Caco-2 (cell line): ENCODE data around the gene ACAD11. TPM values are rescaled to one million over a fixed set of nuclear protein-coding genes. Genes with fewer than 3 reads are reported as not detected.

Experiments
- BruUV-seq: library from RNA; stranded (reverse); fragments of 400-500 nt; replicated peaks from 2 replicates; lab custom pipeline; 2021; lab: Mats Ljungman, UMichigan
- CTCF ChIA-PET: fragments of 300-600 bp; sonication (Branson Sonifier 250); formaldehyde crosslinking; loops from one replicate; lab custom pipeline; 2022; ENCODE audit warnings: antibody characterized with exemption; lab: Charles Lee
- POLR2A ChIA-PET: fragments of 300-600 bp; sonication (Branson Sonifier 250); formaldehyde crosslinking; loops from one replicate; lab custom pipeline; 2022; ENCODE audit warnings: antibody characterized with exemption; lab: Charles Lee
- DNase-seq, 2 experiments: peaks; one replicate each; pipeline versions ENCODE4 v3.0.0 to v3.0.0-alpha.2; 2020 to 2022
- H3K27me3 ChIP-seq: replicated peaks from 2 replicates; pipeline ENCODE4 v1.6.0; 2011; ENCODE audit warnings: low read length; ENCODE audit not compliant: control insufficient read depth, insufficient read depth
- H3K36me3 ChIP-seq: 2 replicates; pipeline ENCODE4 v1.5.1; 2011; ENCODE audit warnings: low read length; ENCODE audit not compliant: control insufficient read depth, insufficient read depth
- H3K4me1 ChIP-seq: fragments of 250-450 bp; sonication (Bioruptor Pico); 2 replicates; pipeline ENCODE4 v1.5.1; 2020; ENCODE audit warnings: mild to moderate bottlenecking
- H3K4me3 ChIP-seq: 2 replicates; pipeline ENCODE4 v1.5.1; 2011; ENCODE audit warnings: low read depth, mild to moderate bottlenecking, control low read depth, low read length
- H3K9me3 ChIP-seq: fragments of 250-450 bp; sonication (Bioruptor Pico); 2 replicates; pipeline ENCODE4 v1.5.1; 2020; ENCODE audit warnings: mild to moderate bottlenecking, moderate library complexity
- H3K27ac Mint-ChIP-seq: one replicate; pipeline ENCODE4 v1.8.0; 2022; ENCODE audit warnings: mixed read lengths; ENCODE audit not compliant: unreplicated experiment
- H3K27me3 Mint-ChIP-seq: one replicate; pipeline ENCODE4 v1.8.0; 2022; ENCODE audit warnings: mixed read lengths; ENCODE audit not compliant: insufficient read depth, unreplicated experiment
- H3K36me3 Mint-ChIP-seq: one replicate; pipeline ENCODE4 v1.8.0; 2022; ENCODE audit warnings: mild to moderate bottlenecking, mixed read lengths; ENCODE audit not compliant: insufficient read depth, unreplicated experiment
- H3K4me1 Mint-ChIP-seq: one replicate; pipeline ENCODE4 v1.8.0; 2022; ENCODE audit warnings: low read depth, mixed read lengths; ENCODE audit not compliant: unreplicated experiment
- H3K4me3 Mint-ChIP-seq: one replicate; pipeline ENCODE4 v1.8.0; 2022; ENCODE audit warnings: mild to moderate bottlenecking, moderate library complexity, mixed read lengths; ENCODE audit not compliant: unreplicated experiment
- H3K9me3 Mint-ChIP-seq: one replicate; pipeline ENCODE4 v1.8.0; 2022; ENCODE audit warnings: mixed read lengths; ENCODE audit not compliant: unreplicated experiment
- intact Hi-C: fragments of 100-400 bp; cut with micrococcal nuclease; formaldehyde crosslinking; loops from one replicate; pipeline ENCODE4 v1.10.0; 2022; ENCODE audit not compliant: unreplicated experiment
- total RNA-seq: library from RNA; stranded (reverse); gene quantifications from 2 replicates; pipeline ENCODE4 v1.2.3, GENCODE V29; 2022
- TF ChIP-seq, protein P1 (sequence below), 2 experiments: fragments of 200-600 bp in 1 of 2; IDR thresholded peaks; 1 replicate in 1 of 2; 2 replicates in 1 of 2; pipeline versions ENCODE4 v1.5.1 to v1.8.0; 2011 to 2022; ENCODE audit warnings: antibody characterized with exemption in 1 of 2, control low read depth in 1 of 2, inconsistent platforms in 1 of 2, low read depth in 1 of 2, low read length in 1 of 2, mild to moderate bottlenecking in 1 of 2, moderate library complexity in 1 of 2; ENCODE audit not compliant: insufficient read depth in 1 of 2, severe bottlenecking in 1 of 2, unreplicated experiment in 1 of 2

The ACAD11 gene
- total RNA-seq, 1 experiment from 2014 or later: 33.0 TPM

DNA sequence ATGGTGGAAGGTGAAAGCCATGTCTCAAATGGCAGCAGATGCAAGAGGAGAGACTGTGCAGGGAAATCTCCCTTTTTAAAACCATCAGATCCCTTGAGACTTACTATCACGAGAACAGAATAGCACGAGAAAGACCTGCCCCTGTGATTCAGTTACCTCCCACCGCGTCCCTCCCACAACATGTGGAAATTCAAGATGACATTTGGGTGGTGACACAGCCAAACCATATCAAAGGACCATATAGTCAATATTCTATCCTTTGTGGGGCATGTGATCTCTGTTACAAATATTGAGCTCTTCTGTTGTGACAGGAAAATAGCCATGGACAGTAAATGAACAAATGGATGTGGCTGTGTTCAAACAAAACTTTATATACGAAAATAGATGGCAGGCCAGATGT, 139.7 kb downstream of the ACAD11 start:
- TF ChIP-seq, protein P1, sequence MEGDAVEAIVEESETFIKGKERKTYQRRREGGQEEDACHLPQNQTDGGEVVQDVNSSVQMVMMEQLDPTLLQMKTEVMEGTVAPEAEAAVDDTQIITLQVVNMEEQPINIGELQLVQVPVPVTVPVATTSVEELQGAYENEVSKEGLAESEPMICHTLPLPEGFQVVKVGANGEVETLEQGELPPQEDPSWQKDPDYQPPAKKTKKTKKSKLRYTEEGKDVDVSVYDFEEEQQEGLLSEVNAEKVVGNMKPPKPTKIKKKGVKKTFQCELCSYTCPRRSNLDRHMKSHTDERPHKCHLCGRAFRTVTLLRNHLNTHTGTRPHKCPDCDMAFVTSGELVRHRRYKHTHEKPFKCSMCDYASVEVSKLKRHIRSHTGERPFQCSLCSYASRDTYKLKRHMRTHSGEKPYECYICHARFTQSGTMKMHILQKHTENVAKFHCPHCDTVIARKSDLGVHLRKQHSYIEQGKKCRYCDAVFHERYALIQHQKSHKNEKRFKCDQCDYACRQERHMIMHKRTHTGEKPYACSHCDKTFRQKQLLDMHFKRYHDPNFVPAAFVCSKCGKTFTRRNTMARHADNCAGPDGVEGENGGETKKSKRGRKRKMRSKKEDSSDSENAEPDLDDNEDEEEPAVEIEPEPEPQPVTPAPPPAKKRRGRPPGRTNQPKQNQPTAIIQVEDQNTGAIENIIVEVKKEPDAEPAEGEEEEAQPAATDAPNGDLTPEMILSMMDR (IDR thresholded peaks at IDR 0.05; ENCODE audit: insufficient read depth in 1 of 2, low read depth in 1 of 2, low read length in 1 of 2, severe bottlenecking in 1 of 2, unreplicated experiment in 1 of 2): no peak
- Mint-ChIP-seq H3K27ac (no peak overlapping the region), H3K4me3 (no peak overlapping the region), H3K9me3 (no peaks in the 10 kb centered on the region), H3K27me3 (no peaks in the 10 kb centered on the region), H3K36me3 (peaks cover 49% of the 10 kb centered on the region), H3K4me1 (no peaks in the 10 kb centered on the region)
- Histone ChIP-seq H3K4me3 (no peak overlapping the region), H3K4me1 (no peaks in the 10 kb centered on the region), H3K36me3 (no peaks in the 10 kb centered on the region), H3K27me3 (no peaks in the 10 kb centered on the region), H3K9me3 (no peaks in the 10 kb centered on the region)
- ChIA-PET POLR2A (no interaction called here), CTCF (no interaction called here)
- BruUV-seq: no TSS peak
- no peak for DNase-seq
- intact Hi-C loops: no loop called here

DNA sequence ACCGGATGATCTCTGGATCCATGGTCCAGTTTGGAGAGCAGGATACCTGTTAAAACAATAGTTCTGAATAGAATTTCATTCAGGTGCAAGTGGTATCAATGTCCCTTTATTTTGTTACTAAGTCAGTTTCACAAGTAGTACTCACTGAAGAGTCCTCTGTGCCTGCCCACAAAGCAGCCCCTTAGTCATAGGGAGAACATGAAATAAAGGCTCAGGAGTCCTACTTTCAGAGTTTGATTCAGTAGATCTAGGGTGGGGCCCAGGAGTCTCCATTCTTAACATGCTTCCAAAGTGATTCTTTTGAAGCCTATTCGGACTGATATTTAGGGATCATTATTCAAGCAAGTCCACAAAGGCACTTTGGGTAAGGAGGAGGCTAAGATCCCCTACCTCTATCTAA, 142.3 kb downstream of the ACAD11 start:
- ChIA-PET POLR2A (no interaction called here), CTCF (no interaction called here)
- no peaks in the 10 kb centered on the region for H3K4me1 Mint-ChIP-seq
- no TSS peak for BruUV-seq
- intact Hi-C loops: no loop called here
- Histone ChIP-seq H3K4me3 (no peak overlapping the region), H3K36me3 (no peaks in the 10 kb centered on the region), H3K9me3 (no peaks in the 10 kb centered on the region), H3K27me3 (no peaks in the 10 kb centered on the region), H3K4me1 (no peaks in the 10 kb centered on the region)
- no peaks in the 10 kb centered on the region for H3K9me3 Mint-ChIP-seq
- peaks cover 42% of the 10 kb centered on the region for H3K36me3 Mint-ChIP-seq
- TF ChIP-seq, protein P1 (IDR thresholded peaks at IDR 0.05; ENCODE audit: insufficient read depth in 1 of 2, low read depth in 1 of 2, low read length in 1 of 2, severe bottlenecking in 1 of 2, unreplicated experiment in 1 of 2): no peak
- H3K27me3 Mint-ChIP-seq: no peaks in the 10 kb centered on the region
- DNase-seq: no peak
- no peak overlapping the region for H3K4me3 Mint-ChIP-seq
- H3K27ac Mint-ChIP-seq: no peak overlapping the region

DNA sequence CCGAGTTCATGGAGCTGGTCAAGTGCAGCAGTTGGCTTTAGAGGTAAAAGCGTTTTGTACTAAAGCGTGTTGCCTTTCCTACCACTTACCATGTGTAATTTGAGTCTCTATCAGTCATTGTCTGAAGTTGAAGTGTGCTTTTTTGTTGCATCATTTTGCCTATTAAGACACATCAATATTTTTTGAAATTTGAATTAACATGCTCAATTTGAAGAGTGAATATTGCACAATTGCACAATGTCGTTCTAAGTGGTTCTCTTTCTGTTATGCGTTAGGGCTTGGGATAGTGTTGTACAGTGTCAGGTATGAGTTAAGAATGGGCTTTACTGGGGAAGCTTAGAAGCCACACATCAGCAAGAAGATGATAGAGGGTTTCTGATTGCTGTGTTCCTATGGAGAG, 146.6 kb downstream of the ACAD11 start:
- Histone ChIP-seq H3K36me3 (no peaks in the 10 kb centered on the region), H3K9me3 (no peaks in the 10 kb centered on the region), H3K27me3 (no peaks in the 10 kb centered on the region), H3K4me3 (no peak overlapping the region), H3K4me1 (no peaks in the 10 kb centered on the region)
- no TSS peak for BruUV-seq
- Mint-ChIP-seq H3K9me3 (no peaks in the 10 kb centered on the region), H3K36me3 (peaks cover 30% of the 10 kb centered on the region), H3K4me3 (no peak overlapping the region), H3K27ac (no peak overlapping the region), H3K4me1 (no peaks in the 10 kb centered on the region), H3K27me3 (no peaks in the 10 kb centered on the region)
- TF ChIP-seq, protein P1 (IDR thresholded peaks at IDR 0.05; ENCODE audit: insufficient read depth in 1 of 2, low read depth in 1 of 2, low read length in 1 of 2, severe bottlenecking in 1 of 2, unreplicated experiment in 1 of 2): no peak
- POLR2A ChIA-PET: no interaction called here
- intact Hi-C loops: no loop called here
- no peak for DNase-seq
- CTCF ChIA-PET: no interaction called here
